Spleen (tissue), 11 donors: Measurements from ENCODE around the gene FAM25G. TPM values are rescaled to one million over a fixed set of nuclear protein-coding genes. Genes with fewer than 3 reads are reported as not detected.

Source experiments
- DNase-seq: peaks from one replicate; pipeline ENCODE4 v3.0.0-alpha.2; 2020
- H3K27ac ChIP-seq, 8 donors: fragments of 200-600 bp; sonication (generic) in 7 of 8; 1 replicate in 4 of 8; 2 replicates in 4 of 8; pipeline versions ENCODE4 v1.5.0 to v1.8.0; 2016 to 2021; ENCODE audit warnings: inconsistent platforms in 4 of 8, mild to moderate bottlenecking in 4 of 8, moderate library complexity in 1 of 8
- H3K27me3 ChIP-seq, 7 donors: fragments of 200-600 bp; sonication (generic) in 6 of 7; replicated peaks in 1 of 7; 1 replicate in 4 of 7; 2 replicates in 3 of 7; pipeline versions ENCODE4 v1.5.0 to v1.8.0; 2016 to 2021; ENCODE audit warnings: inconsistent platforms in 3 of 7, mild to moderate bottlenecking in 1 of 7
- H3K36me3 ChIP-seq, 6 donors: fragments of 200-600 bp; sonication (generic) in 5 of 6; 1 replicate in 4 of 6; 2 replicates in 2 of 6; pipeline versions ENCODE4 v1.5.0 to v1.8.0; 2016 to 2021; ENCODE audit warnings: inconsistent platforms in 2 of 6
- H3K4me1 ChIP-seq, 6 donors: fragments of 200-600 bp; sonication (generic) in 5 of 6; 1 replicate in 3 of 6; 2 replicates in 3 of 6; pipeline versions ENCODE4 v1.5.0 to v1.8.0; 2016 to 2021; ENCODE audit warnings: inconsistent platforms in 3 of 6
- H3K4me3 ChIP-seq, 8 donors: fragments of 200-600 bp; sonication (generic) in 7 of 8; 1 replicate in 4 of 8; 2 replicates in 4 of 8; pipeline versions ENCODE4 v1.5.0 to v1.8.0; 2016 to 2021; ENCODE audit warnings: inconsistent platforms in 4 of 8, mild to moderate bottlenecking in 4 of 8, moderate library complexity in 2 of 8
- H3K9me3 ChIP-seq, 8 donors: fragments of 200-600 bp; sonication (generic) in 7 of 8; 1 replicate in 4 of 8; 2 replicates in 4 of 8; pipeline versions ENCODE4 v1.5.0 to v1.8.0; 2016 to 2021; ENCODE audit warnings: inconsistent platforms in 4 of 8
- POLR2A ChIP-seq, 3 donors: fragments of 450-650 bp; IDR thresholded peaks; one replicate each; pipeline ENCODE4 v1.5.1; 2017; ENCODE audit warnings: antibody characterized with exemption in 3 of 3, mild to moderate bottlenecking in 1 of 3
- POLR2AphosphoS5 ChIP-seq, 3 donors: sonication (generic); formaldehyde crosslinking; IDR thresholded peaks; one replicate each; pipeline ENCODE4 v1.5.1; 2017; ENCODE audit warnings: antibody characterized with exemption in 3 of 3
- WGBS, 5 donors: extraction: QIAGEN DNeasy Blood & Tissue Kit in 3 of 5; methylation state at CpG; one replicate each; pipeline versions ENCODE4 v1.1.5 to v1.1.7; 2013 to 2018; 5-methylcytosine and 5-hydroxymethylcytosine counted together
- intact Hi-C: fragments of 100-400 bp; cut with DNase I; formaldehyde crosslinking; loops from one replicate; pipeline ENCODE4 v1.15.0; 2023; ENCODE audit warnings: low total_unique reads
- polyA plus RNA-seq, 3 donors: library from polyadenylated mRNA; stranded (reverse); fragments of 200-250 nt; gene quantifications; one replicate each; pipeline ENCODE4 v1.2.1, GENCODE V29; 2013
- total RNA-seq, 7 donors: library from RNA; depleted of rRNA in 3 of 7; stranded (reverse); fragments of >200 nt in 3 of 7; fragmentation: NEBNext Ultra II Directional in 4 of 7; extraction: Animal tissue kit (Norgen Biotek cat#: 25700) in 4 of 7; gene quantifications; one replicate each; pipeline versions ENCODE4 v1.1.0 to v1.2.1, GENCODE V29; 2016 to 2021
- TF ChIP-seq, protein P1 (sequence below), 11 experiments: fragments of 200-600 bp in 7 of 11; fragments of 450-650 bp in 4 of 11; sonication (generic) in 4 of 11; IDR thresholded peaks in 8 of 11; conservative IDR thresholded peaks in 3 of 11; 1 replicate in 7 of 11; 2 replicates in 4 of 11; pipeline versions ENCODE4 v1.4.0 to v1.8.0; 2016 to 2021; ENCODE audit warnings: antibody characterized with exemption in 11 of 11, inconsistent platforms in 4 of 11, mild to moderate bottlenecking in 1 of 11
- donor health status: healthy with polysubstance abuse.
- donor health status: DM: no; HTN: no; CAD: no; lungs with moderate emphysema.
- donor health status: DM: no; HTN: no; CAD: no.
- donor health status: Bipolar disorder and iron deficiency.
- donor health status: healthy.
- donor health status: DM: no; HTN: no; CAD: no.
- donor health status: DM: yes; HTN: yes; CAD: no.

FAM25G gene
- total and polyA plus RNA-seq, 10 donors, result not detected

- Histone ChIP-seq H3K9me3 (peaks cover 0 to 30% (median 25%) of the 10 kb centered on the region in 8 donors), H3K27me3 (peaks cover 0 to 10% (median 0%) of the 10 kb centered on the region in 7 donors), H3K27ac (no peak overlapping the region), H3K4me3 (no peak overlapping the region), H3K36me3 (no peaks in the 10 kb centered on the region), H3K4me1 (no peaks in the 10 kb centered on the region)
- 23 to 50% (median 44%) methylated on average over 6 to 9 of the region's 9 CpGs for WGBS, 5 donors
- TF ChIP-seq POLR2AphosphoS5 (IDR thresholded peaks at IDR 0.05), result no peak
- TF ChIP-seq POLR2A (IDR thresholded peaks at IDR 0.05), result no peak
- TF ChIP-seq, protein P1, sequence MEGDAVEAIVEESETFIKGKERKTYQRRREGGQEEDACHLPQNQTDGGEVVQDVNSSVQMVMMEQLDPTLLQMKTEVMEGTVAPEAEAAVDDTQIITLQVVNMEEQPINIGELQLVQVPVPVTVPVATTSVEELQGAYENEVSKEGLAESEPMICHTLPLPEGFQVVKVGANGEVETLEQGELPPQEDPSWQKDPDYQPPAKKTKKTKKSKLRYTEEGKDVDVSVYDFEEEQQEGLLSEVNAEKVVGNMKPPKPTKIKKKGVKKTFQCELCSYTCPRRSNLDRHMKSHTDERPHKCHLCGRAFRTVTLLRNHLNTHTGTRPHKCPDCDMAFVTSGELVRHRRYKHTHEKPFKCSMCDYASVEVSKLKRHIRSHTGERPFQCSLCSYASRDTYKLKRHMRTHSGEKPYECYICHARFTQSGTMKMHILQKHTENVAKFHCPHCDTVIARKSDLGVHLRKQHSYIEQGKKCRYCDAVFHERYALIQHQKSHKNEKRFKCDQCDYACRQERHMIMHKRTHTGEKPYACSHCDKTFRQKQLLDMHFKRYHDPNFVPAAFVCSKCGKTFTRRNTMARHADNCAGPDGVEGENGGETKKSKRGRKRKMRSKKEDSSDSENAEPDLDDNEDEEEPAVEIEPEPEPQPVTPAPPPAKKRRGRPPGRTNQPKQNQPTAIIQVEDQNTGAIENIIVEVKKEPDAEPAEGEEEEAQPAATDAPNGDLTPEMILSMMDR (IDR thresholded peaks at IDR 0.05 in 8 of 11, conservative IDR thresholded peaks at IDR 0.05 in 3 of 11), result no peak
- intact Hi-C loops, result no loop called here
- peak; percentile 54 for DNase-seq
Measured at GRCh38 chr10:47449102-47449978, 42.2 kb downstream of the FAM25G start.

DNA sequence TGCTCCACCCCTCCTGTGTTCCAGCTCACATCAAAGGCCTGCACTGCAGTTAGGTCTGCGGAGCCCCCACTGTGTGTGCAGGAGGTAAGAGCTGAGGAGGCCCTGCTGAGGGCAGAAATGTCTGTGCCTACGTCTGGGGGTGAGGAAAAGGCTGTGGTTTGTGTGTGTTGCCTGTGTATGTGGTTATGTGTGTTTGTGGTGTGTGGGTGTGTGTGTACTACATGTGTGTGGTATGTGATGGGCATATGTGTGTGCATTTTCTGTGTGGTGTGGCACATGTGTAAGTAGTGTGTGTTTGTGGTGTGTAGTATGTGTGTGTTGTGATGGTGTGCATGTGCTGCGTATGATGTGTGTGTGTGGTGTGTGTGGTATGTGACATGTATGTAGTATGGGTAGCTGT is 43.8 kb downstream of the FAM25G start:
- no peak overlapping the region for H3K27ac ChIP-seq
- 66 to 80% (median 74%) methylated on average over 3 of the region's 3 CpGs for WGBS, 5 donors
- no peaks in the 10 kb centered on the region for H3K4me1 ChIP-seq
- TF ChIP-seq, protein P1 (IDR thresholded peaks at IDR 0.05 in 8 of 11, conservative IDR thresholded peaks at IDR 0.05 in 3 of 11), result no peak
- TF ChIP-seq POLR2A (IDR thresholded peaks at IDR 0.05) (no peak), POLR2AphosphoS5 (IDR thresholded peaks at IDR 0.05) (no peak)
- no peak overlapping the region for H3K4me3 ChIP-seq
- H3K9me3 ChIP-seq, result peaks cover 0 to 35% (median 26%) of the 10 kb centered on the region in 8 donors
- no peaks in the 10 kb centered on the region for H3K36me3 ChIP-seq
- intact Hi-C loops, result no loop called here
- no peak for DNase-seq
- H3K27me3 ChIP-seq, result peaks cover 0 to 7% (median 0%) of the 10 kb centered on the region in 7 donors

- DNase-seq, result no peak
- Histone ChIP-seq H3K9me3 (peaks cover 0 to 35% (median 26%) of the 10 kb centered on the region in 8 donors), H3K36me3 (no peaks in the 10 kb centered on the region), H3K4me3 (no peak overlapping the region), H3K27me3 (peaks cover 0 to 7% (median 0%) of the 10 kb centered on the region in 7 donors), H3K27ac (no peak overlapping the region), H3K4me1 (no peaks in the 10 kb centered on the region)
- intact Hi-C loops, result no loop called here
- 90 to 96% (median 92%) methylated on average over 4 of the region's 4 CpGs for WGBS, 5 donors
- no peak for TF ChIP-seq POLR2AphosphoS5 (IDR thresholded peaks at IDR 0.05)
- TF ChIP-seq, protein P1 (IDR thresholded peaks at IDR 0.05 in 8 of 11, conservative IDR thresholded peaks at IDR 0.05 in 3 of 11), result no peak
- no peak for TF ChIP-seq POLR2A (IDR thresholded peaks at IDR 0.05)
Measured at GRCh38 chr10:47447209-47447608, 44.3 kb downstream of the FAM25G start.

DNA sequence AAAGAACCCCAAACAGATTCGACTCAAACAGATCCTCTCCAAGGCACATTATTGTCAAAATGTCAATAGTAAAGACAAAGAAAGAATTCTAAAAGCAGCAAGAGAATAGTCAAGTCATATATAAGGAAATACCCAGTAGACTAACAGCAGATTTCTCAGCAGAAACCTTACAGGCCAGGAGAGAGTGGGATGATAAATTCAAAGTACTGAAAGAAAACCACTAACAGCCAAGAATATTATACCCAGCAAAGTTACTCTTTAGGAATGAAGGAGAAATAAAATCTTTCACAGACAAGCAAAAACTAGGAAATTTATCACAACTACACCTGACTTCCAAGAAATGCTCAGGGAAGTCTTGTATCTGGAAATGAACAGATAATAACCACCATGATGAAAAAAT is 45.8 kb downstream of the FAM25G start:
- TF ChIP-seq POLR2A (IDR thresholded peaks at IDR 0.05) (no peak), POLR2AphosphoS5 (IDR thresholded peaks at IDR 0.05) (no peak)
- TF ChIP-seq, protein P1 (IDR thresholded peaks at IDR 0.05 in 8 of 11, conservative IDR thresholded peaks at IDR 0.05 in 3 of 11), result no peak
- H3K27ac ChIP-seq, result no peak overlapping the region
- DNase-seq, result no peak
- no peaks in the 10 kb centered on the region for H3K4me1 ChIP-seq
- H3K27me3 ChIP-seq, result peaks cover 0 to 15% (median 0%) of the 10 kb centered on the region in 7 donors
- WGBS, 5 donors, result 74 to 85% (median 81%) methylated on average over 1 of the region's 1 CpG
- intact Hi-C loops, result no loop called here
- peaks cover 0 to 35% (median 26%) of the 10 kb centered on the region in 8 donors for H3K9me3 ChIP-seq
- H3K4me3 ChIP-seq, result no peak overlapping the region
- H3K36me3 ChIP-seq, result no peaks in the 10 kb centered on the region
